Right lobe of liver (tissue), 6 donors: ENCODE results near the gene ZBTB7B. TPM values are rescaled to one million over a fixed set of nuclear protein-coding genes. Genes with fewer than 3 reads are reported as not detected.

Experiments
- ATAC-seq, 4 donors: fragments of 200-7000 bp; cut with Tn5 transposase; one replicate each; pipeline ENCODE4 v1.9.1; 2020; ENCODE audit warnings: mild to moderate bottlenecking in 4 of 4, moderate library complexity in 4 of 4
- DNase-seq, 3 donors: peaks; one replicate each; pipeline ENCODE4 v3.0.0-alpha.2; 2020
- H3K27ac ChIP-seq, 3 donors: fragments of 200-600 bp; one replicate each; pipeline ENCODE4 v1.8.0; 2022
- H3K27me3 ChIP-seq, 2 donors: fragments of 200-600 bp; one replicate each; pipeline ENCODE4 v1.8.0; 2022
- H3K36me3 ChIP-seq, 4 donors: fragments of 200-600 bp; sonication (generic) in 1 of 4; one replicate each; pipeline versions ENCODE4 v1.5.1 to v1.8.0; 2017 to 2022; ENCODE audit warnings: control low read depth in 1 of 4
- H3K4me1 ChIP-seq, 4 donors: fragments of 200-600 bp; sonication (generic) in 1 of 4; one replicate each; pipeline versions ENCODE4 v1.5.1 to v1.8.0; 2017 to 2022; ENCODE audit warnings: control low read depth in 1 of 4
- H3K4me3 ChIP-seq, 3 donors: fragments of 200-600 bp; one replicate each; pipeline ENCODE4 v1.8.0; 2022
- H3K9me3 ChIP-seq, 4 donors: fragments of 200-600 bp; sonication (generic) in 1 of 4; one replicate each; pipeline versions ENCODE4 v1.5.1 to v1.8.0; 2017 to 2022; ENCODE audit warnings: control low read depth in 1 of 4
- CTCF ChIP-seq, 4 donors: fragments of 200-600 bp in 3 of 4; fragments of 450-650 bp in 1 of 4; IDR thresholded peaks; one replicate each; pipeline versions ENCODE4 v1.5.1 to v1.8.0; 2016 to 2022; ENCODE audit warnings: antibody characterized with exemption in 4 of 4, mild to moderate bottlenecking in 2 of 4
- POLR2A ChIP-seq: fragments of 450-650 bp; IDR thresholded peaks from one replicate; pipeline ENCODE4 v1.6.1; 2017; ENCODE audit warnings: antibody characterized with exemption, mild to moderate bottlenecking
- WGBS: methylation state at CpG from one replicate; pipeline ENCODE4 v1.1.6; 2018; ENCODE audit warnings: low coverage, low lambda C conversion rate; ENCODE audit not compliant: insufficient coverage; ENCODE audit errors: missing lambda C conversion rate; 5-methylcytosine and 5-hydroxymethylcytosine counted together
- intact Hi-C, 2 donors: fragments of 100-400 bp; cut with DNase I; formaldehyde crosslinking; loops; one replicate each; pipeline versions ENCODE4 v1.11.2 to v1.14.1; 2022
- total RNA-seq, 6 experiments: library from RNA; depleted of rRNA in 2 of 6; stranded (reverse); fragments of >200 nt in 2 of 6; fragmentation: NEBNext Ultra II Directional in 3 of 6; extraction: Animal tissue kit (Norgen Biotek cat#: 25700) in 3 of 6; gene quantifications; one replicate each; pipeline versions ENCODE4 v1.1.0 to v1.2.4, GENCODE V29; 2016 to 2023
- donor health status: DM: no; HTN: yes; CAD: no.
- donor health status: DM: no; HTN: no; CAD: no.
- donor health status: DM: no; HTN: no; CAD: no.
- donor health status: DM: no; HTN: yes; CAD: no.
- donor health status: DM: no; HTN: yes; CAD: no.

Gene ZBTB7B
- total RNA-seq, 6 experiments from 2014 or later, result 35.0 to 83.8 (median 38.8) TPM

GRCh38 chr1:154992721-154993571 lies 9.7 kb upstream of the ZBTB7B start:
- H3K9me3 ChIP-seq, result no peaks in the 10 kb centered on the region
- WGBS, result 79% methylated on average over 6 of the region's 14 CpGs
- ATAC-seq (peak in 1 of 4 donors; percentile 5), DNase-seq (no peak)
- no peak overlapping the region for H3K27ac ChIP-seq
- H3K4me3 ChIP-seq, result no peak overlapping the region
- TF ChIP-seq POLR2A, result no peak
- no peak for TF ChIP-seq CTCF (IDR thresholded peaks at IDR 0.05)
- no peaks in the 10 kb centered on the region for H3K27me3 ChIP-seq
- H3K4me1 ChIP-seq, result peaks cover 0 to 10% (median 0%) of the 10 kb centered on the region in 4 donors
- peaks cover 0 to 9% (median 0%) of the 10 kb centered on the region in 4 donors for H3K36me3 ChIP-seq
- intact Hi-C loops, result no loop called here

GRCh38 chr1:154993572-154994268 lies 8.9 kb upstream of the ZBTB7B start, which contains the start of gene LENEP:
LENEP (plus strand) TSS chr1:154993586; CDS start chr1:154993608, 22 bp downstream.
- 80% methylated on average over 1 of the region's 8 CpGs for WGBS

GRCh38 chr1:154994269-154994587 lies 8.4 kb upstream of the ZBTB7B start:
- intact Hi-C loops, result no loop called here
- no peak overlapping the region for H3K27ac ChIP-seq
- H3K27me3 ChIP-seq, result no peaks in the 10 kb centered on the region

More at GRCh38 chr1:154993572-154994268, 8.9 kb upstream of the ZBTB7B start, which contains the start of gene LENEP:
- Histone ChIP-seq H3K9me3 (no peaks in the 10 kb centered on the region), H3K27me3 (no peaks in the 10 kb centered on the region), H3K36me3 (peaks cover 0 to 6% (median 0%) of the 10 kb centered on the region in 4 donors), H3K4me1 (peaks cover 0 to 9% (median 0%) of the 10 kb centered on the region in 4 donors), H3K4me3 (no peak within 1 kb of the TSS), H3K27ac (no peak within 1 kb of the TSS)
- intact Hi-C loops, result no loop called here
- DNase-seq, result no peak
- TF ChIP-seq POLR2A, result no peak
- ATAC-seq, result no peak

DNA sequence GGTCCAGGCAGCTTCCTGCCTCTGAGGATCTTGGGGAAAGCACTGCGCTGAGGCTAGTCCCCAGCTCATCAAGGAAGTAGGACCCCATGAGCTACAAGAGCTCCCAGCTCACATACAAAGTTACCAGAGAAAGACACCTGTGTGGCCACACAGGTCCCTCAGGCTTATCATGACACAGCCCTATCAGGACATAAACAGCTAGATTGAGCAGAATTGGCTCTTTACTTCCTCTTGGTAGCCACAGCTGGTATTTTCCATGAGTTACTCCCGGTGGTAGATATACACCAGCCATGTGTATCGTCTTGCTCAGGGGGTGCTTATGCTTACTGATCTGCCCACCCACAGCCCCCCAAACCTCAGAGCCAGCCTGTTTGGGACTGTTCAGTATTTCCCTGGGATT lies 8.0 kb upstream of the ZBTB7B start:
- Histone ChIP-seq H3K27me3 (no peaks in the 10 kb centered on the region), H3K9me3 (no peaks in the 10 kb centered on the region), H3K27ac (no peak overlapping the region), H3K36me3 (peaks cover 0 to 5% (median 0%) of the 10 kb centered on the region in 4 donors), H3K4me1 (peaks cover 0 to 12% (median 3%) of the 10 kb centered on the region in 4 donors), H3K4me3 (no peak overlapping the region)
- intact Hi-C loops, result no loop called here
- ATAC-seq (no peak), DNase-seq (no peak)
- WGBS, result no CpG with 5 or more reads among the region's 3 CpGs
- TF ChIP-seq POLR2A (no peak), CTCF (IDR thresholded peaks at IDR 0.05) (no peak)

More at GRCh38 chr1:154994269-154994587, 8.4 kb upstream of the ZBTB7B start:
- TF ChIP-seq POLR2A, result no peak
- TF ChIP-seq CTCF (IDR thresholded peaks at IDR 0.05), result no peak
- WGBS, result 82% methylated on average over 1 of the region's 1 CpG
- Histone ChIP-seq H3K4me3 (no peak overlapping the region), H3K9me3 (no peaks in the 10 kb centered on the region), H3K4me1 (peaks cover 0 to 9% (median under 1%) of the 10 kb centered on the region in 4 donors), H3K36me3 (peaks cover 0 to 5% (median 0%) of the 10 kb centered on the region in 4 donors)
- DNase-seq, result no peak
- no peak for ATAC-seq
